Stimulated activated CD8-positive, alpha-beta memory T cell treated with anti-CD3 and anti-CD28 coated beads, Interleukin-2, amount 100 ng/mL, for 1 hour (primary cell): ENCODE data around the gene HTR3D.
"Not testable (repeated sequence)": the region's sequence is repeated elsewhere in the genome, so short reads cannot be mapped to it uniquely, and the experiment has no call there.

Source experiments
- DNase-seq, 2 donors: peaks; one replicate each; pipeline ENCODE4 v3.0.0-alpha.2; 2020; ENCODE audit warnings: low read depth in 2 of 2

HTR3D gene, protein sequence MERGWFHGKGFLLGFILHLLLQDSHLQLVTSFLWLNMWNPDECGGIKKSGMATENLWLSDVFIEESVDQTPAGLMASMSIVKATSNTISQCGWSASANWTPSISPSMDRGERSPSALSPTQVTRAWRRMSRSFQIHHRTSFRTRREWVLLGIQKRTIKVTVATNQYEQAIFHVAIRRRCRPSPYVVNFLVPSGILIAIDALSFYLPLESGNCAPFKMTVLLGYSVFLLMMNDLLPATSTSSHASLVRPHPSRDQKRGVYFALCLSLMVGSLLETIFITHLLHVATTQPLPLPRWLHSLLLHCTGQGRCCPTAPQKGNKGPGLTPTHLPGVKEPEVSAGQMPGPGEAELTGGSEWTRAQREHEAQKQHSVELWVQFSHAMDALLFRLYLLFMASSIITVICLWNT

DNA sequence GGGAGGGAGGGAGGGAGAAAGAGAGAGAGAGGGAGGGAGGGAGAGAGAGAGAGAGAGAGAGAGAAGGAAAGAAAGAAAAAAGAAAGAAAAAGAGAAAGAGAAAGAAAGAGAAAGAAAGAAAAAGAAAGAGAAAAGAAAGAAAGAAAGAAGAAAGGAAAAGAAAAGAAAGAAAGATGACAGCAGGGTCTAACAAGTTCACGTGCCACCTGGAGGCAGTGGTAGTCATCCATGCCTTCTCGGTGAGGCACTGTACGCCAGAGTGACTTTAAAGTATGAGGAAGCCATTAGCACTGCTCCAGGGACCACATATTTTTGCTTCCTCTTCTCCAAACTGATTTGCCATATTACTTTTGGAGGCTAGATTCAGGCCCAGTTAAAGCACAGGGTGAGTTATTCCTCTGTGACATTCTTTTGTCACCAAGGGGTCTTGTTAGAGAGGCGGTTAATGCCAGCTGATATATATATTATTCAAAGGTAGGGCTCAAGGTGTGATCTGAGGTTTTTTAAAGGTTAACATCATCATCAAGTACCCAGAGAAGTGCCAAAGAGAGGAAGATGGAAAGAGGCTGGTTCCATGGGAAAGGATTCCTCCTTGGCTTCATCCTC is at the start of gene HTR3D:
TSS of gene HTR3D (plus strand) at position 556 of the 606 bp plus-strand sequence. CDS start at position 556, 0 bp downstream.
- DNase-seq: no peak

- DNase-seq: no peak
Observed at GRCh38 chr3:183981990-183982644, 49.4 kb upstream of the HTR3D start.

GRCh38 chr3:183984127-183984740 is 47.3 kb upstream of the HTR3D start:
- no peak for DNase-seq

DNA sequence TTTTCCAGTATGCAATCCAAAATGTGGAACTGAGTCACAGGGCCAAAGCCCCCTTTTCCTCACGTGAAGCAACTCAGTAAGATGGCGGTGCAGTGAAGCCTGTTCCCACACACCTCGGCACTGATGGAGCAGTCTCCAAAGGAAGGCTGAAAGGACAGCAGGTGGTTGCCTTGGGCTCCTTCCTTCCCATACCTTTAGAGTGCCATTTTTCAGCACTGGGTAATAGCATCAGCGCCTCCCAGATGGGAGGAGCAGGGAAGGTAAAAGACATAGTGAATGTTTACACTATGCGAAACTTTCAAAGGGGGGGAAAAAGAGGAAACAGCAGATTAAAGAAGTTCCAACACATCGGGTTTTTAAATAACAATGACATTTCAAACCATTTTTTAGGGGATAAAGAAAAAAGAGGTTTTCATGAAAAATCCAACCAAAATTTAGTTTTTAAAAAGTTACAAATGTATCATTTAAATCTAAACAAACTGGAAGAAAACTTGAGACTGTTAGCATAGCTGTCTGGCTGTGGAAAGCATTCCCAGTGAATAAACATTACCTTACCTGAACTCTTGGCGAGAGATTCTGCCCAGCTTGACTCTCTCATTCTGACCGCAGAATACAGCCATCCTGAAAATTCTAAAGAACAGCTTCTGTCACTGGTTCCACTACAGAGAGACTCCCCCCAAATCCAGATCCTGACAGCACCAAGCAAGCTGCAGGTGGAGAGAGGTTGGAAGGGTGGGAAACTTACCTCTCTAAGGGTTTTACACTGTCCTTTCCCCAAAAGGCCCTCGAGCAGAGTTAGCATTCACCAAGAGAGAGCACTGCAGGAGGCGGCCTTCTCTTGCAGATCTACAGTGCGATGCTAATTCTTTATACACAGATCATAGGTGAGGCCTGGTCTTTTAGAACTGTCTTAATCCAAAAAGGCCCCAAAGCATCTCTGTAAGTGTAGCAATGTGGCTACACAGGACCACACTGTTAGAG is 46.5 kb upstream of the HTR3D start:
- DNase-seq: no peak

GRCh38 chr3:183987000-183987600 is 44.4 kb upstream of the HTR3D start:
- no peak for DNase-seq

DNA sequence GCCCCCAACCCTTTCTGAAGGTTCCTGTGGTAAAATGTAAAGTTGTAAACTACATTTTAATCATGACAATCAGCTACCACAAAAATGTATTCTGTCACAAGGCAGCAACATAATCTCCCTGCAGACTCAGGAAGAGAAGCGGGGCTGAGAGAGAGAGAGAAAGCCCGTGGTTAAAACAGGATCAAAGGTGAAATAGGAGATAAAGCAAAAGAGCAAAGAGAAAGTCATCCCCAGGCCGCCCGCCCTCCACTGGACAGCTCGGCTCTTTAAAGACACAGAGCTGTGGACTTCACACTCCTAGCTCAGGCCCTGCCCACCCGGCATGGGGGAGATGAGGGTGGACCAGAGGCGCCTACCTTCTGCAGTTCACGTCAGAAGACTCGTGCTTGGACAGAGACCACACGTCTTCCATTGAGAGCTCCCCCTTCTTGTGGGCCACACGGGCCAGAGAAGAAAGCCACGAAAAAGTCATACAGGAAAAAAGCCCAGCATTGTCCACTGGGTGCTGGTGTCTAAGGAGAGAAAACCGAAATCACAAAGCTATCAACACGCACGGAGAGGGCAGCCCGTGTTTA is 43.2 kb upstream of the HTR3D start:
- no peak for DNase-seq

DNA sequence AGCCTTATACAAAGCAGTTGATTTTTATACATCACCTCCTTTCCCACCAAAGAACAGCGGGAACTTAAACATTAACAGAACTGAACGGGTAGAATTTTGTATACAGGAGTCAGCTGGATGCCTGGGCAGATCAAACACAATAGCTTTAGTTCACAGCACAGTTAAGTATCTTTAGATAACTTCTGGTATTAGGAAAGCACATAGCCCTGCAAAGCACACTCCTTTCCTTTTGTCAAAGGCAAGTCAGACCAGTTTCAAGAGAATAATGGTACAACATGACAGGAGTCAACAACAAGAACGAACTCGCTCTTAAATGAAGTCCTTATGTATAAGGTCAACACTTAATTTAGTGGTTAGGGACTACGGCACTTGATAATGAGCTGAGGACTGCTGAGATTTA is 40.1 kb upstream of the HTR3D start:
- no peak for DNase-seq

- no peak for DNase-seq
Observed at GRCh38 chr3:184001761-184002160, 29.8 kb upstream of the HTR3D start.

GRCh38 chr3:184002469-184002868 is 29.1 kb upstream of the HTR3D start:
- no peak for DNase-seq

DNA sequence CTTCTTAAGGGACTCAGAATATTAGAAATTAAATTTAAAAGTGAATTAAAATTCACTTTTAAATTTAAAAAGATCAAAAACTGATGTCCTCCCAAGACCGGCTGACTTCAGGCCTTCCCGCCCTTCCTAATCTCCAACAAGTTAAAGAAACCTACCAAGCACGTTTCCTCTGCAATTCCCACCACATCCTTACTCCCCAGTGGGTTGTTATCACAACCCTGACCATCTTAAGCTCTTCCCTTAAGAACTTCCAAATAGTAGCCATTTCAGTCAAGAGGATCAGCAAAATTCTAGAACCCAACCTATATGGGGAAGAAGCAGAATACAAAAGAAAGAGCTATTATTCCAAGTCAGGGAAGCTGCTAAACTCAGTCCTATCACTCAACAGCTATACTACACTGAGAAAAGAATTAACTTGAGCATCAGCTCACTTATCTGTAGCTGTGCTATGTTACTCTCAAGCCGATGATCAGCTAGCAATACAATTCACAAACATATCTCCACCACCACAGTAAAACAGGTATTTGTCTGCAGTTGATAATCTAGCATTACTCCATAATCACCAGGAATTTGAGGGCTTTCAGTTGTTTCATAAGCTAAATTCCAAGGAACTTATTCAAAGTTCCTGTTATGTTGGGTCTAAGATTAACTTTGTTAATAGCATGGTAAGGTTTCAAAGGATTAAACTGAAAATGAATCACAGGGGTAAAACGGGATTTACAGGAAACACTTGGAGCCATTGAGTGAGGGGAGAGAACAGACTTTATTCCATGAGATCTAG is 28.2 kb upstream of the HTR3D start:
- DNase-seq: no peak

GRCh38 chr3:184004476-184004875 is 27.1 kb upstream of the HTR3D start:
- no peak for DNase-seq

DNA sequence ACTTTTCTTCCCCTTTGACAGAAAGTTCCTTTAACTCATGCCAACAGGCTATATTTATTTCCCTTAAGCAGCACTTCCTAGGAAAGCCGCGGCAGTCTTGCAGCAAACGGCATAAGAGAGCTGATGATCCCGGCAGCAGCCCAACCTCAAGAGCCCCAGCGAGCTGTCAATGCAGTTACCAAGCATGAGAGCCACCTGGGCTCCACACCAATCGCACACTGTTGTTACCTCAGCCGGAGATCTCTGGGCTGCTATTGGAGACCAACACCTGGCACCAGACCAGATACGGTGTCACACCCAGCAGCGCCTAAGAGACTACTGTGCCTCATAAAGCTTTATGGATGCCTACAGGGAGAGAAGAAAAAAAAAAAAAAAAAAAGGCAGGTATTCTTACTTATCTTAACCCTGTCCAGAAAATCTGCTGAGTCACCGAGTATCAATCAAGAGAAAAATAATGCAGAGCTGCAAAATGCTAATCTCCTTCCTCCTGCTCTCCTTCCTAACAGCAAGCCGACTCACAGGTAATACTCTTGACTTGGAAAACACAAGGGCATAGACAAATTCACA is 25.5 kb upstream of the HTR3D start:
- no peak for DNase-seq

DNA sequence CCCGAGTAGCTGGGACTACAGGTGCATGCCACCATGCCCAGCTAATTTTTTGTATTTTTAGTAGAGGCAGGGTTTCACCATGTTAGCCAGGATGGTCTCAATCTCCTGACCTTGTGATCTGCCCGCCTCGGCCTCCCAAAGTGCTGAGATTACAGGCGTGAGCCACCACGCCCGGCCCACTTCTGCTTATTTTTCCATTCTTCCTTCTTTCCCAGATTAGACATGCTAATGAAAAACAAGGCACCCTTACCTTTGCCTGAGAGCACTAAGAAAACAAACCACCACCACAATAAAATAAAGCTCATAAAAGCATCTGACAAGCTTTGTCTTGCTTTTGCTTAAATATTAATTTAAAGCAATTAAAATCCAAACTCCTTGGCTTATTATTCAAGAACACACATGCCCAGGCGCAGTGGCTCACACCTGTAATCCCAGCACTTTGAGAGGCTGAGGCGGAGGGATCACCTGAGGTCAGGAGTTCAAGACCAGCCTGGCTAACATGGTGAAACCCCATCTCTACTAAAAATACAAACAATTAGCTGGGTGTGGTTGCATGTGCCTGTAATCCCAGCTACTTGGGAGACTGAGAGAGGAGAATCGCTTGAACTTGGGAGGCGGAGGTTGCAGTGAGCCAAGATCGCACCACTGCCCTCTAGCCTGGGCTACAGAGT is 24.3 kb upstream of the HTR3D start:
- not testable (repeated sequence) for DNase-seq

- DNase-seq: no peak
Observed at GRCh38 chr3:184008161-184008560, 23.4 kb upstream of the HTR3D start.

GRCh38 chr3:184011230-184011876 is 20.2 kb upstream of the HTR3D start:
- DNase-seq: no peak

GRCh38 chr3:184011937-184012889 is 19.3 kb upstream of the HTR3D start:
- no peak for DNase-seq

DNA sequence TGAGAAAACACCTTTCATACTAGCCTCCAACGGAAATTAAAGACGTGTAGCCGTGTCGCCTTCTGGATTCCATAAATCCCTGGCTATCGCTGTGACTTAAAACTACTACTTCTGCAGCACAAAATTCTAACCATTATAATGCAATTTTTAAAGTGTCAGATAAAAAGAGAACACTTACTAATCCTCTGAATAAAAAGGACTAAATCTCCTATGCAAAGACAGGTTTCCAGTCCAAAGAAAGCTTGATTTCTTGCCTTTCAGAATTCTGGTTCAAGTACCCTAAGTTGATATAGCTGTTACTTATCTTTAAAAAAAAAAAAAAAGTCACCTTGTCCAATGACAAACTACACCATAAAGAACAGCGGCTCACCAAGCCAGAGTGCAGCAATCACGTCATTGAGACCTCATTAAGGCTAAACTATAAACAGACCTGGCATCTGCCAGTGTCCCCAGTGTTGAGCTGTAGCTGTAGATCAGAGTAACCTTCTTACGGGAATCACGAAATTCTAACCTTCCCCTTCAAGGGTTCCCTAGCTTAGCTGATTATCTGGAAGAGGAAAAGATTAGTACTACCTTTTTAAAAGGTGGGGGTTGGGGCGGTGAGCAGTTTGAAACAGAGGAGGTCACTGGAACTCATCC is 16.0 kb upstream of the HTR3D start:
- no peak for DNase-seq
